ENCODE measurements around the gene VPS41.
A peak's percentile ranks its signal among the peaks of the same experiment; 100 is the strongest.

The VPS41 gene

GRCh38 chr7:38905056-38905759 is 3.8 kb downstream of the VPS41 start:
- no peak for DNase-seq

- DNase-seq = no peak
Measured at GRCh38 chr7:38903057-38903456, 5.9 kb downstream of the VPS41 start.

DNA sequence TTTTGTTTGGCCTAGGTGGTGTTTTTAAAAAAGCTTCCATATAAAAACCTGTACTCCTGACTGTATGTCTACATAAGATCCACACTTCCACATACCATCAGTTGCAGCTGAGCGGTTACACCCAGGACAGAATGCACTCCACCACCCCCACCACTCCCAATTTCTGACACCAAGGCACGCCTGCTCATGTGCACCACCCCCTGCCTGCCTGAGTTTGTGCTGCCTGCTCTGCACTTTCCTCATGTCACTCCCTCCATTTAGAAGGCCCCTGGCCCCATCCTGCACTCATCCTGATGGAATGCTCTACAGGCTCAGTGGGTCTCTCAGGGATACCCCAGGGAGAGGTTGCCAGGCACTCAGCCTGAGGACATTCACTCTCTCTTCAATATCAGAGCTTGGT is 6.5 kb downstream of the VPS41 start:
- DNase-seq = peak; percentile 36

- DNase-seq = peak; percentile 87
Measured at GRCh38 chr7:38893061-38893460, 15.9 kb downstream of the VPS41 start.

DNA sequence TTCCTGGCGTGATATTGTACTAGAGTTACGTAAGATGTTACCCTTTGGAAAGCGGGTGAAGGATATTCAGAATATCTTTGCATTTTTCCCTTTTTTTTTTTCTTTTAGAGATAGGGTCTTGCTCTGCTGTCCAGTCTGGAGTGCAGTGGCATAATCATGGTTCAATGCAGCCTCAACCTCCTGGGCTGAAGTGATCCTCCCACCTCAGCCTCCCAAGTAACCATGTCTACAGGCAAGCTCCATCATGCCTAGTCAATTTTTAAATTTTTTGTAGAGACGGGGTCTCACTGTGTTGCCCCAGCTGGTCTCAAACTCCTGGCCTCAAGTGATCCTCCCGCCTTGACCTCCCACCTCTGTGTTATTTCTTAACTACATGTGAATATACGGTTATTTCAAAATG is 18.4 kb downstream of the VPS41 start:
- no peak for DNase-seq

- no peak for DNase-seq
Measured at GRCh38 chr7:38889872-38890432, 19.0 kb downstream of the VPS41 start.

GRCh38 chr7:38889079-38889478 is 19.9 kb downstream of the VPS41 start:
- no peak for DNase-seq

DNA sequence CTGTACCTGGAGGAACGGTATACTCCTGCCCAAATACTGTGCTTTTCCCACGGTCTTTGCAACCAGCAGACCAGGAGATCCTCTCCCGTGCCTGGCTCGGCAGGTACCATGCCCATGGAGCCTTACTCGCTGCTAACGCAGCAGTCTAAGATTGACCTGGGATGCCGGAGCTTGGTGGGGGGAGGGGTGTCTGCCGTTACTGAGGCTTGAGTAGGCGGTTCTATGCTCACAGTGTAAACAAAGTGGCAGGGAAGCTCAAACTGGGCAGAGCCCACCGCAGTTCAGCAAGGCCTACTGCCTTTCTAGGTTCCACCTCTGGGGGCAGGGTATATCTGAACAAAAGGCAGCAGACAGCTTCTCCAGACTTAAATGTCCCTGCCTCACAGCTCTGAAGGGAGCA is 22.7 kb downstream of the VPS41 start:
- DNase-seq = no peak

DNA sequence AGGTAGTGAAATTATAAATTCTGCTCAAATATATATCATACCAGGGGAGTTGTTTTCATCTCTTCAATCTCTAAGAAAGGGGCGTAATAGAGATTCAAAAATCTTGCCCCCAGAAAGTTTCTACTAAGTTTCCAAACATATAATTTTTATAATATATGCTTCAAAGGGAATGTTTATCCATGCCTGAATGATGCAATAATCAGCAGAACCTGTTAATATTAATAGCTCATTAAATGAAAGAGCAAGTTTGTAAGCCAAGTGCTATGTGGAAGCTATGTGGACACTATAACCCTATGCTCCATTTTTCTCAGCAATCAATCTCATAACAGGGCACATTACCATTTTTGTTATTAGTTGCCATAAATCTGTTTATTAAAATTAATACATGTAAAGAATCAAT is 25.3 kb downstream of the VPS41 start:
- no peak for DNase-seq

- DNase-seq = no peak
Measured at GRCh38 chr7:38881947-38882684, 26.9 kb downstream of the VPS41 start.

- no peak for DNase-seq
Measured at GRCh38 chr7:38881015-38881414, 28.0 kb downstream of the VPS41 start.

GRCh38 chr7:38880454-38880853 is 28.5 kb downstream of the VPS41 start:
- no peak for DNase-seq

DNA sequence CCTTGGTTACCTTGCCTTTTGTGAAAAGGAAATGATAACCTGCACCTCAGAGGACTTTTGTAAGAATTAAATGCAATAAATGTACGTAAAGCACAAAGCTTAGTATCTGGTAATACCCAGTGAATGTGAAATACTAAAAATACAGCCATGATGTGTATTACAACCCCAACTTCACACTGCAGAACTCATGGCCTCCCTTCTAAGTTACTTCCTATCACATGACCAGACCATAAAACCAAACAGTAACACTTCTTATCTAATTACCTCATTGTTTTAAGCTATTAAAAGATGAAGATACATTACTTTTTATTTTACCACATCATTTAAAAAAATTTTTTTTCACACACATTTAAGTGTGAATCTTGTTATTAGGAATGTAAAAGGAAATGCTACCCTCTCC is 29.0 kb downstream of the VPS41 start:
- no peak for DNase-seq

DNA sequence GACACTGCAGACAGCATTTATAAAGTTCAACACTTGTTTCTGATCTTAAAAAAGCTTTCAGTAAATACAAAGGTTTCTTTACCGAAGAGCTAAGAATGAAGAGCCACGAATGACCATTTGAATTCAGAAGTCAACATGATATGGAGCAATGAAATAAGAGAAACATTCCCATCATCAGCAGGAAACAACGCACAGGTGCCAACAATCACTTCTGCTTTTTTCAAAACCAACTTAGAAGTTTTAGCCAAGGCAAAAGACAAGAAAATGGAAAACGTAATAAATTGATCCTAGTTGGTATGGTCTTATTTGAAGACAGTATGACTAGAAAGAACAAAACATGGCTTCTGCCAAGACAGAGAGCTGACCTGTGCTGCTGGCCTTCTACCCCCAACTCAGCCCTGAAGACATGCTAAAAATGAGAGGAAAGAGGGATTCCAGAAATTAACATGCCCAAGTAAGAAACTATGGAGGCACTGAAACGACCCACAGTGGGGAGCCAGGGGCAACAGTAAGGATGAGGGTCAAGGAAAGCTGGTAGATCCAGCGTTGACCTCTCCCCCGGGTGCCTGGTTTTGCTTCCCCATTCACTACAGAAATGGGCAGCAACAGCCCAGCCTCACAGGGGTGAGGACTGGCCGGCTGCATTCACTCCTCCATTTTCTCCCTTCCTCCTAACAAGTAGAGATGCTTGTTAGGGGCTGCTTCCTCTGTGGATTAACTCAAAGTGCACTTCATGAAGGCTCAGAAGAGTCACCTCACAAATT is 30.1 kb downstream of the VPS41 start:
- DNase-seq = no peak

DNA sequence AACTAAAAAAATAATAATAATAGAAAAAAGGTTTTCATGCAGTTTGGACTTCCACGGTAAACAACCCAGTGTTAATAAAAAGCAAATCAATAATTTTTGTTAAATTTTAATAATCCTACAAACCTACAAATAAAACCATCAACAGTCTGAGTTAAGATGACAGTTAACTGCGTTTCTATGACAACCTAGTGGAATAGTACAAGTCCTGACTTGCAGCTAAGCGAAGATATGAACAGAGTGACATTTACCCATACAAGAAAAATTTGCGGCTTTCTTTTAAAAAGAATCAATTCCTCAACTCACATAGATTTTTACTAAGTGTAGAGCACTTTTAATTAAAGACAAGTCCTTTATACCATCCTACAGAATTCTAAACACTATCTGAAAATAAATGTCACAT is 35.6 kb downstream of the VPS41 start:
- no peak for DNase-seq

DNA sequence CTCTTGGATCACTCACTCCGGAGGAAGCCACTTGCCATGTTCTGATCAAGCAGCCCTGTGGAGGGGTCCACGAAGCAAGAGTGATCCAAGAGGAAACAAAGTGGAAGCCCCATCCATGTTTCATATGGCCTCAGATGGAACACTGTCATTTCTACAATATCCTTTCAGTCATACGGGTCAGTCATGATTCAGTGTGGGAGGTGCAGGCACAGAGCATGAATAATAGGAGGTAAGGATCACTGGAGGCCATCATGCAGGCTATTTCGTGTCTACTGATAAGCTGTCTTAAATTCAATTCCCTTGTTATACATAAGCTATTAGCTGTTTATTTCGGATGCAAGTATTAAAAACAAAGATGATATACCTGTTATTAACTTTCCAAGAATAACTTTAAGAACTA is 36.8 kb downstream of the VPS41 start:
- no peak for DNase-seq

GRCh38 chr7:38870147-38870546 is 38.8 kb downstream of the VPS41 start:
- DNase-seq = peak; percentile 26

- DNase-seq = no peak
Measured at GRCh38 chr7:38863601-38864291, 45.2 kb downstream of the VPS41 start.

DNA sequence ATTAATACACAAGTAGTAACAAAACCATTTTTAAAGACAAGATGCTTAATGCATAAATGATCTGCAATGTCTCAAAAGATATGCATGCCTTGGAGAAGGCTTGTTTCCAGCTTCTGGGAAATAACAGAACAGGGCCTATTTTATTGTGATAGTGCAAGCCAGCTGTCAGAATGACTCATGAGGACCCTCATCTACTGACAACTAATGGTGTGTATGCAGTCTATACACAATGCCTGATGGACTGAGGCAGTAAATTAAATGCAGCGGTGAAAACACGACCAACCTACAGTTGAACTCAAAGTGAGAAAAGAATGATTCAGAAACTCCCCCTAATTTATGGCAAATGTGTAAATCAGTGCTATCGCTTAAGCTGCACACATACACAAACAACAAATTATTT is 46.3 kb downstream of the VPS41 start:
- no peak for DNase-seq

DNA sequence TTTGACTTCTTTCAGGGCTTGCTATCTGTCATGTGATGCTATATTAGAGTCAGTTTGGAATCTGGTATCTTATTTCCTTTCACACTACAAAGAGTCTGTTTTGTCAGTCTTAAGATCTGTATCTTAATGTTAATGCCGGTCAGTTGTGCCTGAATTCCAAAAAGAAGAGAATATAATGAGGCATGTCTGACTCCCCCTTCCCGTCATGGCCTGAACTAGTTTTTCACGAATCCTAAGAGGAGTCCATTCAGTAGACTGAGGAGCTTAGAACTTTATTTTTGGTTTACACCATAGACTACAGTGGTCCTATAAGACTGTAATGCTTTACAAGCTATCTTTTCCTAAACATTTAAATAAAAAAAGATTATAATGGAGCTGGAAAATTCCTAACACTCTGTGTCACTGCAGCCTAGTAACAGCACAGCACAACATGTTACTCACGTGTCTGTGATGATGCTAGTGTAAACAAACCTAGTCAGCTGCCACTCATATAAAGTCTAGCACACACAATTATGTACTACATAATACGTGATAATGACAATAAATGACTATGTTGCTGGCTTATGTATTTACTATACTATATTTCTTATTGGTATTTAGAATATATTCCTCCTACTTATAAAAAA is 50.6 kb downstream of the VPS41 start:
- peak; percentile 63 for DNase-seq

GRCh38 chr7:38855867-38856266 is 53.1 kb downstream of the VPS41 start:
- DNase-seq = peak; percentile 12

DNA sequence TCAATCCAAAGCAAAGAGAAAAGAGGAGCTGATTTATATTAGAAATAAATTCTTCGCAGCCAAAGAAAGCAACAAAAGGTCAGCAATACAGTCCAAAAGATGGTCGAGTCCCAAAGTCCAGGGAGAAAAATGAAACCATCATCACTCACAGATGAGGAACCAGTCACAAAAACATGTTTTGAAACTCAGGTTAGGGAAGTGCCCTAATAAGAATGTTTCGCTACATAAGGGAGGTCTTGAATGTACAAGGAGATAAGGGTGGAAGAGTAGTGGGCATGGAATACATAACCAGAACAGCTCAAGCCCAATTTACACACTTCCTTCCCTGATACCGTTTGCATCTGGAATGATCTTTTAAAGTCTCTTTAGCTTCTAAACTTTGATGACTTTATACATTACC is 53.6 kb downstream of the VPS41 start:
- DNase-seq = no peak
